GM23338 (cell line): ENCODE results near the gene ACTA2. TPM values are rescaled to one million over a fixed set of nuclear protein-coding genes. Genes with fewer than 3 reads are reported as not detected.

ENCODE experiments used
- ATAC-seq: fragments of 200-7000 bp; cut with Tn5 transposase; 3 replicates; pipeline ENCODE4 v1.9.1; 2020
- DNase-seq: peaks from one replicate; pipeline ENCODE4 v3.0.0-alpha.2; 2015; ENCODE audit warnings: low spot score
- H2AFZ ChIP-seq: fragments of 200-600 bp; sonication (generic); 2 replicates; pipeline ENCODE4 v1.8.0; 2016; ENCODE audit warnings: antibody characterized with exemption, mild to moderate bottlenecking, moderate library complexity
- H3F3A ChIP-seq: fragments of 200-600 bp; sonication (generic); replicated peaks from 2 replicates; pipeline ENCODE4 v1.8.0; 2017; ENCODE audit warnings: antibody characterized with exemption, mixed run types, low read depth
- H3K27ac ChIP-seq: fragments of 200-600 bp; sonication (generic); 2 replicates; pipeline ENCODE4 v1.6.1; 2016; ENCODE audit warnings: low read depth
- H3K27me3 ChIP-seq: fragments of 200-600 bp; sonication (generic); 2 replicates; pipeline ENCODE4 v1.8.0; 2016; ENCODE audit warnings: mild to moderate bottlenecking, mixed run types, moderate library complexity; ENCODE audit not compliant: insufficient read depth
- H3K36me3 ChIP-seq: fragments of 200-600 bp; sonication (generic); 2 replicates; pipeline ENCODE4 v1.8.0; 2016; ENCODE audit warnings: mild to moderate bottlenecking; ENCODE audit not compliant: insufficient read depth
- H3K4me1 ChIP-seq: fragments of 200-600 bp; sonication (generic); 2 replicates; pipeline ENCODE4 v1.8.0; 2016; ENCODE audit warnings: mild to moderate bottlenecking, moderate library complexity; ENCODE audit not compliant: insufficient read depth
- H3K4me2 ChIP-seq: fragments of 200-600 bp; sonication (generic); 2 replicates; pipeline ENCODE4 v1.7.1; 2017; ENCODE audit warnings: mixed run types
- H3K4me3 ChIP-seq: fragments of 200-600 bp; sonication (generic); 2 replicates; pipeline ENCODE4 v1.6.1; 2016; ENCODE audit warnings: mixed run types
- H3K79me2 ChIP-seq: fragments of 200-600 bp; sonication (generic); replicated peaks from 2 replicates; pipeline ENCODE4 v1.8.0; 2017; ENCODE audit warnings: mild to moderate bottlenecking; ENCODE audit not compliant: insufficient read depth
- H3K9me2 ChIP-seq: fragments of 200-600 bp; sonication (generic); 2 replicates; pipeline ENCODE4 v1.8.0; 2017; ENCODE audit not compliant: insufficient read depth
- H4K20me1 ChIP-seq: fragments of 200-600 bp; sonication (generic); replicated peaks from 2 replicates; pipeline ENCODE4 v1.8.0; 2017; ENCODE audit warnings: mild to moderate bottlenecking; ENCODE audit not compliant: insufficient read depth
- H3K27ac Mint-ChIP-seq: 2 replicates; pipeline ENCODE4 v1.8.0; 2020; ENCODE audit warnings: inconsistent platforms, mild to moderate bottlenecking, moderate library complexity, mixed read lengths
- H3K27me3 Mint-ChIP-seq: 3 replicates; pipeline ENCODE4 v1.8.0; 2022; ENCODE audit warnings: low read depth, mild to moderate bottlenecking, moderate library complexity, mixed read lengths, inconsistent platforms; ENCODE audit not compliant: insufficient read depth, poor library complexity
- H3K36me3 Mint-ChIP-seq: 3 replicates; pipeline ENCODE4 v1.8.0; 2021; ENCODE audit warnings: low read depth, mild to moderate bottlenecking, inconsistent platforms, moderate library complexity, mixed read lengths
- H3K4me1 Mint-ChIP-seq: 3 replicates; pipeline ENCODE4 v1.8.0; 2020; ENCODE audit warnings: mild to moderate bottlenecking, inconsistent platforms, mixed read lengths
- H3K4me3 Mint-ChIP-seq: 3 replicates; pipeline ENCODE4 v1.8.0; 2021; ENCODE audit warnings: moderate library complexity, mild to moderate bottlenecking, inconsistent platforms, mixed read lengths
- H3K9me3 Mint-ChIP-seq: 3 replicates; pipeline ENCODE4 v1.8.0; 2020; ENCODE audit warnings: moderate library complexity, mild to moderate bottlenecking, inconsistent platforms, mixed read lengths
- CREB1 ChIP-seq: fragments of 250-450 bp; sonication (Bioruptor Pico); IDR thresholded peaks from 2 replicates; pipeline ENCODE4 v1.5.0; 2020; ENCODE audit warnings: low read depth, mild to moderate bottlenecking, moderate library complexity
- ETS1 ChIP-seq: IDR thresholded peaks from 2 replicates; pipeline ENCODE4 v1.6.1; 2016; ENCODE audit warnings: antibody characterized with exemption
- EZH2phosphoT487 ChIP-seq: fragments of 200-600 bp; sonication (generic); IDR thresholded peaks from one replicate; pipeline ENCODE4 v1.8.1; 2018; ENCODE audit warnings: antibody characterized with exemption; ENCODE audit not compliant: unreplicated experiment
- JUNB ChIP-seq: IDR thresholded peaks from one replicate; pipeline ENCODE4 v1.6.1; 2016; ENCODE audit warnings: antibody characterized with exemption; ENCODE audit not compliant: unreplicated experiment
- NANOG ChIP-seq: IDR thresholded peaks from 2 replicates; pipeline ENCODE4 v1.6.1; 2016; ENCODE audit warnings: antibody characterized with exemption, borderline replicate concordance
- STAT1 ChIP-seq: IDR thresholded peaks from one replicate; pipeline ENCODE4 v1.6.1; 2016; ENCODE audit warnings: antibody characterized with exemption; ENCODE audit not compliant: unreplicated experiment
- ZNF114 ChIP-seq: fragments of 250-450 bp; sonication (Bioruptor Pico); IDR thresholded peaks from 2 replicates; pipeline ENCODE4 v1.5.0; 2020; ENCODE audit warnings: mild to moderate bottlenecking, moderate library complexity
- ZNF331 ChIP-seq: fragments of 250-450 bp; sonication (Bioruptor Pico); IDR thresholded peaks from 2 replicates; pipeline ENCODE4 v1.5.0; 2020; ENCODE audit warnings: low read depth, mild to moderate bottlenecking, moderate library complexity
- ZNF462 ChIP-seq: fragments of 250-450 bp; sonication (Bioruptor Pico); IDR thresholded peaks from 2 replicates; pipeline ENCODE4 v1.5.0; 2020; ENCODE audit warnings: mild to moderate bottlenecking, moderate library complexity
- polyA plus RNA-seq: library from polyadenylated mRNA; unstranded; fragments of >200 nt; fragmentation: Nextera tagmentation; extraction: Ambion mirVana; gene quantifications from 2 replicates; pipeline ENCODE4 v1.2.1, GENCODE V29; 2016
- total RNA-seq: library from RNA; depleted of rRNA; stranded (reverse); fragments of >200 nt; shearing (Covaris generic); gene quantifications from 2 replicates; pipeline ENCODE4 v1.2.3, GENCODE V29; 2014

Gene ACTA2
- total and polyA plus RNA-seq, 2 experiments from 2014 or later = 3.4 to 9.4 TPM

- no peak for TF ChIP-seq ZNF462 (CRISPR knock-in tag)
- no peak for TF ChIP-seq STAT1
- TF ChIP-seq JUNB = no peak
These were observed 38.8 kb downstream of the ACTA2 start (continued) for GRCh38 chr10:88913788-88914187.

DNA sequence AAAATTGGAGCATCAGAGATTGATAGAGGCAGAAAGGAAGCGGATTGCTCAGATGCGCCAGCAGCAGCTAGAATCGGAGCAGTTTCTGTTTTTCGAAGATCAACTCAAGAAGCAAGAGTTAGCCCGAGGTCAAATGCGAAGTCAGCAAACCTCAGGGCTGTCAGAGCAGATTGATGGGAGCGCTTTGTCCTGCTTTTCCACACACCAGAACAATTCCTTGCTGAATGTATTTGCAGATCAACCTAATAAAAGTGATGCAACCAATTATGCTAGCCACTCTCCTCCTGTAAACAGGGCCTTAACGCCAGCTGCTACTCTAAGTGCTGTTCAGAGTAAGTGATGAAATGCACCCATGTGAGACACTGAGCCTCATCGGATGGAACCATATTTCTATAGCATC is 39.4 kb downstream of the ACTA2 start:
- Histone ChIP-seq H3K27ac (no peak overlapping the region), H3K27me3 (no peaks in the 10 kb centered on the region), H3F3A (no peaks in the 10 kb centered on the region), H3K4me3 (no peak overlapping the region), H2AFZ (no peak overlapping the region), H3K36me3 (no peaks in the 10 kb centered on the region), H3K4me1 (no peaks in the 10 kb centered on the region), H3K9me2 (no peaks in the 10 kb centered on the region), H4K20me1 (no peaks in the 10 kb centered on the region), H3K79me2 (no peaks in the 10 kb centered on the region), H3K4me2 (no peak overlapping the region)
- H3K4me3 Mint-ChIP-seq = no peak overlapping the region
- H3K27me3 Mint-ChIP-seq = no peaks in the 10 kb centered on the region
- H3K9me3 Mint-ChIP-seq = no peaks in the 10 kb centered on the region
- H3K27ac Mint-ChIP-seq = no peak overlapping the region
- no peak for DNase-seq
- no peak for ATAC-seq
- peaks cover 2% of the 10 kb centered on the region; the same call in 2 of the 3 replicates for H3K4me1 Mint-ChIP-seq
- TF ChIP-seq ZNF114 (no peak), ZNF462 (CRISPR knock-in tag) (no peak), ZNF331 (CRISPR knock-in tag) (no peak), EZH2phosphoT487 (no peak), ETS1 (no peak), CREB1 (CRISPR knock-in tag) (no peak), NANOG (no peak), JUNB (no peak)
- H3K36me3 Mint-ChIP-seq = no peaks in the 10 kb centered on the region
